Heart right ventricle (tissue), 16 donors: Measurements from ENCODE around the gene ATN1. TPM values are rescaled to one million over a fixed set of nuclear protein-coding genes. Genes with fewer than 3 reads are reported as not detected.
A peak's percentile ranks its signal among the peaks of the same experiment; 100 is the strongest.

Experiments
- ATAC-seq, 8 donors: fragments of 200-7000 bp; cut with Tn5 transposase; one replicate each; pipeline ENCODE4 v1.9.1; 2020; ENCODE audit warnings: mild to moderate bottlenecking in 8 of 8, moderate library complexity in 8 of 8, moderate number of reproducible peaks in 1 of 8
- DNase-seq, 2 donors: peaks; one replicate each; pipeline ENCODE4 v3.0.0-alpha.2; 2020
- H3K27ac ChIP-seq, 10 donors: fragments of 200-600 bp; sonication (generic) in 2 of 10; one replicate each; pipeline versions ENCODE4 v1.5.0 to v1.8.0; 2020 to 2022; ENCODE audit warnings: mild to moderate bottlenecking in 3 of 10
- H3K27me3 ChIP-seq, 7 donors: fragments of 200-600 bp; one replicate each; pipeline ENCODE4 v1.8.0; 2021 to 2022; ENCODE audit warnings: mild to moderate bottlenecking in 2 of 7
- H3K36me3 ChIP-seq, 9 donors: fragments of 200-600 bp; sonication (generic) in 1 of 9; one replicate each; pipeline versions ENCODE4 v1.5.0 to v1.8.0; 2020 to 2022; ENCODE audit warnings: mild to moderate bottlenecking in 2 of 9
- H3K4me1 ChIP-seq, 9 donors: fragments of 200-600 bp; sonication (generic) in 1 of 9; one replicate each; pipeline versions ENCODE4 v1.5.0 to v1.8.0; 2020 to 2022; ENCODE audit warnings: mild to moderate bottlenecking in 4 of 9
- H3K4me3 ChIP-seq, 10 donors: fragments of 200-600 bp; sonication (generic) in 2 of 10; one replicate each; pipeline versions ENCODE4 v1.5.0 to v1.8.0; 2020 to 2022; ENCODE audit warnings: mild to moderate bottlenecking in 7 of 10, moderate library complexity in 2 of 10
- H3K9me3 ChIP-seq, 11 donors: fragments of 200-600 bp in 10 of 11; sonication (generic) in 2 of 11; one replicate each; pipeline versions ENCODE4 v1.5.0 to v1.8.0; 2013 to 2022; ENCODE audit warnings: mild to moderate bottlenecking in 2 of 11, control low read depth in 1 of 11, moderate library complexity in 1 of 11
- WGBS, 2 donors: extraction: QIAGEN DNeasy Blood & Tissue Kit; methylation state at CpG; one replicate each; pipeline ENCODE4 v1.1.7; 2013; ENCODE audit warnings: inconsistent platforms in 1 of 2; 5-methylcytosine and 5-hydroxymethylcytosine counted together
- intact Hi-C, 10 donors: fragments of 100-400 bp; cut with DNase I; formaldehyde crosslinking; loops; one replicate each; pipeline versions ENCODE4 v1.11.1 to v1.14.2; 2022
- polyA plus RNA-seq, 2 donors: library from polyadenylated mRNA; stranded (reverse); fragments of 200-250 nt; gene quantifications; one replicate each; pipeline ENCODE4 v1.2.3, GENCODE V29; 2013
- total RNA-seq, 10 donors: library from RNA; stranded (reverse); fragmentation: NEBNext Ultra II Directional in 3 of 10; extraction: Animal tissue kit (Norgen Biotek cat#: 25700) in 3 of 10; gene quantifications; one replicate each; pipeline versions ENCODE4 v1.2.1 to v1.2.4, GENCODE V29; 2021 to 2023
- TF ChIP-seq, protein P1 (sequence below), 9 donors: fragments of 200-600 bp; sonication (generic) in 2 of 9; IDR thresholded peaks; one replicate each; pipeline versions ENCODE4 v1.5.0 to v1.8.0; 2021 to 2022; ENCODE audit warnings: antibody characterized with exemption in 9 of 9, mild to moderate bottlenecking in 5 of 9, moderate library complexity in 1 of 9
- donor health status: Arrhythmogenic right ventricular cardiomyopathy.
- donor health status: ischemic (EF 13 %, LVEDD 7.1; RV severe dilation, severe dysfunction).
- donor health status: healthy with polysubstance abuse.
- donor health status: DM: no; HTN: yes; CAD: no.
- donor health status: DM: no; HTN: no; CAD: no.
- donor health status: ischemic (EF 25% LVEDD 6.9; RV normal size, moderate dysfunction).
- donor health status: ischemic (EF 25% LVEDD 5.7; RV mildly dilated, moderate dysfunction).
- donor health status: healthy.
- donor health status: DM: yes; HTN: yes; CAD: no.
- donor health status: Ischemic cardiomyopathy.
- donor health status: ischemic (EF 35%, LVEDD 5.7; RV mildly dilated, moderate dysfunction).
- donor health status: nonischemic (EF 11% LVEDD 7.7; RV severe dilation, severe dysfunction).
- donor health status: DM: yes; HTN: yes; CAD: no.
- donor health status: PGD.
- donor health status: ischemic (EF 29% LVEDD 5.4; RV normal size, mild dysfunction).
- donor health status: nonischemic (EF 23%, LVEDD 6.1; RV moderate dilation, normal function).

ATN1 gene
- total and polyA plus RNA-seq, 12 donors: 48.7 to 96.7 (median 65.8) TPM

DNA sequence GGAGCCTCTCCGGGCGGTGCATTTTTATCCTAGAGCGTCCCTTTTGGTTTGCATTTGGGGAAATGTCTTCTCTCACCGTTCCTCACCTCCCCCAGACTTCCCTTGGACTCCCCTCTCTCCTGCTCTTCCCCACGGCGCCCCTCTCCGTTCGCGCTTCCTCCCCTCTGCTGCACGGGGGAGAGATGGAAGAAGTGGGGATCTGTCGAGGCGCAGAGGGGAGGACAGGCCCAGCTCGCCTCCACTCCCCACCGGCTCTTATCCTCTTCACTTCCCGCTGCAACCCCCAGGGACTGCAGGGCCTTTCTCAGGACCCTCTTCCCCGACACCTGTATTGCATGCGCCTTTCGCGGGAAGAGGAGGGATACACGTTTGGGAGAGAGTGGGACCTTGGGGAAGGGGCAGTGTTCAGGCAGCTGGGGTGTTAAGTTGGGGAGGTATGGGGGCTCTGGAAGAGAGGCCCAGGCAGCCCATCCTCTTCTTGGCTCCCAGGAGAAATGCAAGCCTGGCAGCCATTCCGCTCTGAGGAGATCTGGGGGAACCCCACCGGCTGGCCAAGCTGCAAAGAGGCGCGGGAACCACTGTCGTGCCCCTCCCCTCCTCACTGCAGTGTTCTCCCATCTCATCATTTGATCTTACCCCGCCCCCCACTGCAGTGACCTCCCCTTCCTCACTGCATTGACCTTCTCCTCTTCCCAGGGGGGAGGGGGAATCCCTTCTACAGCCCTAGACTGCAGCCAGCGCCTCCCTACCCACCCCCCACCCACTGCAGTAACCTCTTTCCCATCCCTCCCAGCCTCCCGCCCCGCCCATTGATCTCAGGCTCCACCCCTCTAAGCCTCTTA, 12.6 kb upstream of the ATN1 start:
- Histone ChIP-seq H3K36me3 (peaks cover 0 to 21% (median 0%) of the 10 kb centered on the region in 9 donors), H3K9me3 (no peaks in the 10 kb centered on the region), H3K4me3 (peak overlapping the region; percentile 50 to 78 (median 72)), H3K27me3 (peaks cover 0 to 39% (median 0%) of the 10 kb centered on the region in 7 donors), H3K27ac (peak overlapping the region in 8 of 10 donors; percentile 58 to 87 (median 69)), H3K4me1 (peaks cover 0 to 23% (median 16%) of the 10 kb centered on the region in 9 donors)
- no peak for DNase-seq
- ATAC-seq: peak in 5 of 8 donors; percentile 1 to 19 (median 10)
- intact Hi-C loops: no loop called here
- TF ChIP-seq, protein P1, sequence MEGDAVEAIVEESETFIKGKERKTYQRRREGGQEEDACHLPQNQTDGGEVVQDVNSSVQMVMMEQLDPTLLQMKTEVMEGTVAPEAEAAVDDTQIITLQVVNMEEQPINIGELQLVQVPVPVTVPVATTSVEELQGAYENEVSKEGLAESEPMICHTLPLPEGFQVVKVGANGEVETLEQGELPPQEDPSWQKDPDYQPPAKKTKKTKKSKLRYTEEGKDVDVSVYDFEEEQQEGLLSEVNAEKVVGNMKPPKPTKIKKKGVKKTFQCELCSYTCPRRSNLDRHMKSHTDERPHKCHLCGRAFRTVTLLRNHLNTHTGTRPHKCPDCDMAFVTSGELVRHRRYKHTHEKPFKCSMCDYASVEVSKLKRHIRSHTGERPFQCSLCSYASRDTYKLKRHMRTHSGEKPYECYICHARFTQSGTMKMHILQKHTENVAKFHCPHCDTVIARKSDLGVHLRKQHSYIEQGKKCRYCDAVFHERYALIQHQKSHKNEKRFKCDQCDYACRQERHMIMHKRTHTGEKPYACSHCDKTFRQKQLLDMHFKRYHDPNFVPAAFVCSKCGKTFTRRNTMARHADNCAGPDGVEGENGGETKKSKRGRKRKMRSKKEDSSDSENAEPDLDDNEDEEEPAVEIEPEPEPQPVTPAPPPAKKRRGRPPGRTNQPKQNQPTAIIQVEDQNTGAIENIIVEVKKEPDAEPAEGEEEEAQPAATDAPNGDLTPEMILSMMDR (IDR thresholded peaks at IDR 0.05): no peak
- 25 to 26% methylated on average over 29 of the region's 29 CpGs for WGBS, 2 donors

DNA sequence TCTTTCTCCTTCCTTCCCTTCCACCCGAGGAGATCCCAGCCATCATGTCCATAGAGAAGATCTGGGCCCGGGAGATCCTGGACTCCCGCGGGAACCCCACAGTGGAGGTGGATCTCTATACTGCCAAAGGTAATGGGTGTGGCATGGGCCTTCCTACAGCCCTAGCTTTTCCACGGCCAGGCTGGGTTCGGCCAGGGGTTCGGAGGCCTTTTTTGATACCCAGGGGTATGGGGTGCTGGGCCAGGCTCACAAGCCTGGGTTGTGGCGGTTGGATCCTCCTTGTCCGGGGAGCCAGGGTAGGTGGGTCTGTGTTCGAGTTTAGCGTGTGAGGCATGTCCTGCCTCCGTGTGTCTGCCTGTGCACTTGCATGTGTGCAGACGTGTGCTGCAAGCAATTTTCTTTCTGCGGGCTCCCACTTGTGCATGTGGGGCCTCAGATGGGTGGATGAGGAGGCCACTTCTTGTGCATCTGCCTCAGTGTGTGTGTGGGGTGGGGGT, 11.9 kb upstream of the ATN1 start:
- H3K4me1 ChIP-seq: peaks cover 0 to 23% (median 16%) of the 10 kb centered on the region in 9 donors
- intact Hi-C loops: no loop called here
- H3K4me3 ChIP-seq: peak overlapping the region in 1 of 10 donors; percentile 73
- DNase-seq (peak in 1 of 2 donors; percentile 36), ATAC-seq (no peak)
- 75 to 86% methylated on average over 14 of the region's 14 CpGs for WGBS, 2 donors
- peaks cover 0 to 39% (median 0%) of the 10 kb centered on the region in 7 donors for H3K27me3 ChIP-seq
- peaks cover 0 to 21% (median 0%) of the 10 kb centered on the region in 9 donors for H3K36me3 ChIP-seq
- no peak overlapping the region for H3K27ac ChIP-seq
- H3K9me3 ChIP-seq: no peaks in the 10 kb centered on the region
- TF ChIP-seq, protein P1 (IDR thresholded peaks at IDR 0.05): no peak

DNA sequence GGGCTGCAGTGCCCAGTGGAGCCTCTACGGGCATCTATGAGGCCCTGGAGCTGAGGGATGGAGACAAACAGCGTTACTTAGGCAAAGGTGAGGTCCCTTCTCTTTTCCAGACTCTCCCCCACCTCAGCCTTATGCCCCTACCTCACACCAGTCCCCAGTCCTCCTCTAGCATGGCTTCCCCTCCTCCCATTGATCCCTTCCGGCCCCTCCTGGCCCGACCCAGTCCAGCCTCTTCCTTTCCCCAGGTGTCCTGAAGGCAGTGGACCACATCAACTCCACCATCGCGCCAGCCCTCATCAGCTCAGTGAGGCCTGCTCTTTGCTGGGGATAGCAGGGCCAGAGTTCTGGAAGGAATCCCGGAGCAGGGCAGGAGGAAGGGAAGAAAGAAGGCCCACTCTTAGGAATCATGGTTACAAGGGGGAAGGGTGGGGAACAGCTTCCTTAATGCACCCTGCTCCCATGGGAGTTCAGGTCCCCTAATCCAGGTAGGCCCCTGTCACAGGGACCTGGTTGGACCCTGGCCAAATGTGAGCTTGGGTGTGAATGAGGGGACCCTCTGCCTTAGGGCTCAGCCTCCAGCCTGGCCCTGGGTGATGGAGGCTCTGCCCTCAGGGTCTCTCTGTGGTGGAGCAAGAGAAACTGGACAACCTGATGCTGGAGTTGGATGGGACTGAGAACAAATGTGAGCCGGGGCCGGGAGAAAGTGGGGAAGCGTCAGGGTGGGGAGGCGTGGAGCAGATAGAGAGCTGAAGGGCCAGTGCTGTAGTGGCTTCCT, 11.1 kb upstream of the ATN1 start:
- Histone ChIP-seq H3K9me3 (no peaks in the 10 kb centered on the region), H3K27me3 (peaks cover 0 to 39% (median 0%) of the 10 kb centered on the region in 7 donors), H3K27ac (no peak overlapping the region), H3K4me1 (peaks cover 0 to 23% (median 16%) of the 10 kb centered on the region in 9 donors), H3K36me3 (peaks cover 0 to 23% (median 0%) of the 10 kb centered on the region in 9 donors), H3K4me3 (no peak overlapping the region)
- TF ChIP-seq, protein P1 (IDR thresholded peaks at IDR 0.05): no peak
- ATAC-seq (no peak), DNase-seq (no peak)
- WGBS, 2 donors: 90 to 91% methylated on average over 11 of the region's 11 CpGs
- intact Hi-C loops: no loop called here
